HG03457 (cell line): ENCODE results near the gene KIF13A.
"Not testable (repeated sequence)": the region's sequence is repeated elsewhere in the genome, so short reads cannot be mapped to it uniquely, and the experiment has no call there.

Source experiments
- ATAC-seq: cut with Tn5 transposase; IDR thresholded peaks from one replicate; pipeline ENCODE4 v1.9.1; 2021; ENCODE audit warnings: moderate number of reproducible peaks; ENCODE audit not compliant: unreplicated experiment

KIF13A gene

DNA sequence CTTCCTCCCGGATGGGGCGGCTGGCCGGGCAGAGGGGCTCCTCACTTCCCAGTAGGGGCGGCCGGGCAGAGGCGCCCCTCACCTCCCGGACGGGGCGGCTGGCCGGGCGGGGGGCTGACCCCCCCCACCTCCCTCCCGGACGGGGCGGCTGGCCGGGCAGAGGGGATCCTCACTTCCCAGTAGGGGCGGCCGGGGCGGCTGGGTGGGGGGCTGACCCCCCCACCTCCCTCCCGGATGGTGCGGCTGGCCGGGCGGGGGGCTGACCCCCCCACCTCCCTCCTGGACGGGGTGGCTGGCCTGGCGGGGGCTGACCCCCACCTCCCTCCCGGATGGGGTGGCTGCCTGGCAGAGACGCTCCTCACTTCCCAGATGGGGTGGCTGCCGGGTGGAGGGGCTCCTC, 252.1 kb downstream of the KIF13A start:
- not testable (repeated sequence) for ATAC-seq

GRCh38 chr6:17730078-17730704, 257.2 kb downstream of the KIF13A start:
- no peak for ATAC-seq

DNA sequence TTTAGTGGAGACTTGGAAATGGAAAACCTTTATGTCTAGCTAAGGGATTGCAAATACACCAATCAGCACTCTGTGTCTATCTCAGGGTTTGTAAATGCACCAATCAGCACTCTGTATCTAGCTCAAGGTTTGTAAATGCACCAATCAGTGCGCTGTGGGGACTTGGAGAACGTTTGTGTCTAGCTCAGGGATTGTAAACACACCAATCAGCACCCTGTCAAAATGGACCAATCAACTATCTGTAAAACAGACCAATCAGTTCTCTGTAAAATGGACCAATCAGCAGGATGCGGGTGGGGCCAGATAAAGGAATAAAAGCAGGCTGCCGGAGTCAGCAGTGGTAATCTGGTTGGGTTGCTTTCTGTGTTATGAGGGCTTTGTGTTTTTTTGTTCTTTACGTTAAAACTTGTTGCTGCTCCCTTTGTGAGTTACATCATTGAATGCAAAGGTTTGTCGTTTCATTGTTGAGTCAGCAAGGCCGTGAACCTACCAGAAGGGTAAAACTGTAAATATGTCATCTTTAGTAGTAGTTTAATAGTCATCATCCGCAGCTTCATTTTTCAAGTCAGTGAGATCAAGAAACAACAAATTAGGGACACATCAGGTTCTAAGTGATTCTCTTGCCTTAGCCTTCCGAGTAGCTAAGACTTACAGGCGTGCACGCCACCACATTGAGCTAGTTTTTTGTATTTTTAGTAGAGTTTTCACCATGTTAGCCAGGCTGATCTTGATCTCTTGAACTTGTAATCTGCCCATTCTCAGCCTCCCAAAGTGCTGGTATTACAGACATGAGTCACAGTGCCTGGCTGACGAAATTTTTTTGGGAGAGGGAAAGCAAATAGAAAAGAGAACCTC, 258.0 kb downstream of the KIF13A start:
- ATAC-seq = no peak

GRCh38 chr6:17728551-17729222, 258.7 kb downstream of the KIF13A start:
- ATAC-seq = no peak

DNA sequence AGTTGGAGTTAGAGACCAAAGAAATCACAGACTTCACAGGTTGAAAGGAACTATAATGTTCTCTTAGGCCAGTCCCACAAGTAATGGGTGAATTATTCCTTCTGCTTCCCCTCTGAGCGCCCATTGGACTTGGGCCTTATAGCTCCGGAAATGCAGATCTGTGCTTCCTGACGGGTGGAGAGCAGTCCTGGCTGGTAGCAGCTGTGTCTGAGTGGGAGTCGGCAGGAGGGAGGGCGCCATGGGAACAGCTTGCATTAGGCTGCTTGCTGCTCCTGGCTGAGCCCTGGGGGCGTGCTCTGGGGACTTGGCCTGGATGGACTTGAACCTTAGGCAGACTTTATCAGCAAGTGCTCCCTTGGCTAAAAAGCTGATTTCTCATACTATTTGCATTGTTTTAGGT, 262.4 kb downstream of the KIF13A start:
- no peak for ATAC-seq

DNA sequence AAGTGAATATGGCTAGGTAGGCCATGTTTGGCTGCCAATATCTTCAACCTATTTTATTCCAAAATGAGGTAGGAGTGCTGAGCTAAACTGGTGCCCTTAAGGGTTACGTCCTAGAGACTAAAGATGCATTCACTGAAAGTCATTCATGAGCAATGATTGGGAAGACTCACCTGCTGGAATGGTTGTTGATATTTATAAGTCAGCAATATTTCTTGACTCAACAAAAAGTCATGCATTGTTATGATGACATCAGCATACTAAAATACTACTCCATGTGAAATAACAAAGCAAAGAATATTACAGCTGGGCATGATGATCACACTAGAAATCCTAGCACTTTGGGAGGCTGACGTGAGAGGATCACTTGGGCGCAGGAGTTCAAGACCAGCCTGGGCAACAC, 263.1 kb downstream of the KIF13A start:
- ATAC-seq = no peak

GRCh38 chr6:17721671-17722070, 265.8 kb downstream of the KIF13A start:
- ATAC-seq = no peak

DNA sequence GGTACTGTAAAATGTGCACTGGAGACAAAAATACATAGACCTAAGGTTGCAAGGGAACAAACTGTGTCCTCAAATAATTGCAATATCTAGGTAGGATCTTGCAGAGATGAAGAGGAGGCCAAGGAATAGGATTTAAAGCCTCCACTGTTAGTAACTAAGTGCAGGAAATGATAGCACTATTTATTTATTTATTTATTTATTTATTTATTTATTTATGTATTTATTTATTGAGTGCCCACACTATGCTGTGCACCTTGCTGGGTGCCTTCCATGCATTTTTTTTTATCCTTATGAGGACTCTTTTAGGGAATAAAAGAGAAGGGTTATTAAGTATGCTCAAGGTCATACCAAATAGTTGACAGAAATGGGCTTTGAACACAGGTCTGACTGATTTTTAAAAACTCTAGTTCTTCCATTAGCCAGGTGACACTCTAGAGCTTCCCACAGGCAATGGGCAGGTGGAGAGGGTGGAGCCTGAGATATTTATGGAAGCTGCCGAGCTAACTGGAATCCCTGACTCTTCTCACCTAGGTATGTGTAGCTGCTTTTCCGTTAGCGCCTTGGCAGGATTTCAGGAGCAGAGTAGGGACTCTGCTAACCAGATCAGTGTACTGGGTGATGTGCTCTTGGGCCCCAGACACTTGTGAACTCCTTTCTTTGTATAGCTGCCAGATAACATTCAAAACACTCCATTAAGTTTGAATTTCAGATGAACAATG, 268.0 kb downstream of the KIF13A start:
- ATAC-seq = no peak

DNA sequence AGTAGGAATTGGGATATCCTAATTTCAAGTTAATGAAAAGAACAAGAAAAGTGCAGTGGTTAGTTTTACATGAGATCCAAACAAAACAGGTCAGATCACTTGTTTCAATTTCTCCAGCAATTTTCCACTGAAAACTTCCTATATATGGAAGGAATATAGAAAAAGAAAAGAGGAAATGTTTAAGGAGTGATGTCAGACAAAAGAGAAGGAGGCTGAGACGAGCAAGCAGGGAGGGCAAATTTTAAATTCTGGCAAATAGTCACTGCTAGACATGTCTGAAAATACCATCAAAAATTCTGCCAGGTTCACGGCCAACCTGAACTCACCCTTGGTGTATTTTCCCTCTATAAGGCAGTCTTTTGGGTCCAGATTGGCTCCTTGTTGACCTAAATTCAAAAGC, 271.2 kb downstream of the KIF13A start:
- no peak for ATAC-seq

GRCh38 chr6:17714879-17715851, 272.3 kb downstream of the KIF13A start:
- peak; percentile 79 for ATAC-seq

DNA sequence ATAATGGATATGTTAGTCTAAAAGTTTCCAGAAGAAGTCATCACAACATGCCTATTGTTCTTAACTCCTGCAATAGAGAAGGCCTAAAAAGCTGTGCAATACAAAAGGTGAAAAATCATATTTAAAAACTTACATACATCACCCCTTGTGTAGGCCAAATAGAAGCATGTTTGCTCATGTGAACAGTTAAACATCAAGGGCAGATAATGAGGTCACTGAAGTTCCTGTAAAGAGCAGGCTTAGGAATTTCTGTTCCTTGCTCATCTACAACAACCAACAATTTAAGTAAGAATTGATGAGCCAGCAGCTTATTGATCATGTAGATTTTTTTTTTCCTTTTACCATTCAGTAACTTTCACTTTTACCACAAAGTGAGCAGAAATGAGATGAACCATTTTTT, 273.3 kb downstream of the KIF13A start:
- ATAC-seq = no peak

DNA sequence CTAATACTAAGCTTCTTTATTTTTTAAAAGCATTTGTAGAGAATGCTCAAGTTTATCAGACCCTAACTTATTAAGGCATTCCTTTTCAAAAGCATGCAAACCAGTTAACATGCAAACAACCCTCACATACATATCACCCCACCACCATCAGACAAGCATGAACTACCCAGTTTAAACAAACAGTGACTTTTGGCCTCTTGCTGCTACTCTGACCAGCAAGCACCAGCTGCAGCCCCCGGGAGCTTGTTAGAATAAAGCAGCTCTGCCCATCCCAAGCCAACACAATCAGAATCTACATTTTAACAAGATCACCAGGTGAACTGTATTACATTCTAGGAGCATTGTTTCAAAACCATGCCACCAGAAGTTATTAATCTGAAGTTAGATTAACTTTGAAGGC, 274.9 kb downstream of the KIF13A start:
- ATAC-seq = no peak

DNA sequence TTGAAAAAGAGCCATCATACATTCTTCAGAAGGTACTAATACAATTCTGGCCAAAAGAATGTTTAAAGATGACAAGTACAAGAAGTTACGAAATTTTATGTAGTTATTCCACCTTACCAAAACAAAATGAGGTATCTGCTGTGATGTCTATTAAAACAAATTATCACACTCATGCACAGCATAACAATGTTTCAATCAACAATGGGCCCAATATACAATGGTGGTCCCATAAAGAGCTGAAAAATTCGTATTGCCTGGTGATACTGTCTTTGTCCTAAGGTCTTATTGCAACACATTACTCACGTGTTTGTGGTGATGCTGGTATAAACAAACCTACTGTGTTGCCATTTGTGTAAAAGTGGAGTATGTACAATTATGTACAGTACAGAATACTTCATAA, 277.1 kb downstream of the KIF13A start:
- ATAC-seq = no peak

DNA sequence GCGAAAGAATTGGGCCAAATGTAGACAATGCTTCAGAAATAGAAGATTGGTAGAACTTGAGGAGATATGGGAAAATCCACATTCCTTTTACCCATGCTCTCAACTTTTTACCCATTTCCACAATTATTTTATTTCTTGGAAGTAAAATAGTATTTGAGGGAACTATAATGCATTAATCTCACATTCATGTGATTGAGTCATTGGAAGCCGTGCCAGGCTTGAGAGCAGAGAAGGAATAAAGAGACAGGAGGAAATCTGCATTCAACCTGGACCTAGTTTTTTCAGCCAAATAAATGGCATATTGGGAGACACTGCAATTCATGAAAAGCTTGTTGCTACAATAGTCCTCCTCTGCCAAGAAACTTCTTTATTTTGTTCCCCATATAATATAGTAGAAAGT, 278.0 kb downstream of the KIF13A start:
- no peak for ATAC-seq
